D721Med (cell line): ENCODE measurements around the gene APBB1IP.
"Not testable (repeated sequence)": the region's sequence is repeated elsewhere in the genome, so short reads cannot be mapped to it uniquely, and the experiment has no call there.

ENCODE experiments used
- DNase-seq: peaks from one replicate; pipeline ENCODE4 v3.0.0; 2011; ENCODE audit warnings: low spot score; ENCODE audit not compliant: insufficient read length
- FAIRE-seq: peaks from 2 replicates; lab custom pipeline; 2011; peaks lifted over from hg19 to GRCh38; lab: Jason Lieb, UNC
- CTCF ChIP-seq: IDR thresholded peaks from 2 replicates; pipeline ENCODE4 v1.5.1; 2012; ENCODE audit warnings: mild to moderate bottlenecking, control low read depth; ENCODE audit not compliant: insufficient read depth; ENCODE audit errors: missing control alignments

The APBB1IP gene

DNA sequence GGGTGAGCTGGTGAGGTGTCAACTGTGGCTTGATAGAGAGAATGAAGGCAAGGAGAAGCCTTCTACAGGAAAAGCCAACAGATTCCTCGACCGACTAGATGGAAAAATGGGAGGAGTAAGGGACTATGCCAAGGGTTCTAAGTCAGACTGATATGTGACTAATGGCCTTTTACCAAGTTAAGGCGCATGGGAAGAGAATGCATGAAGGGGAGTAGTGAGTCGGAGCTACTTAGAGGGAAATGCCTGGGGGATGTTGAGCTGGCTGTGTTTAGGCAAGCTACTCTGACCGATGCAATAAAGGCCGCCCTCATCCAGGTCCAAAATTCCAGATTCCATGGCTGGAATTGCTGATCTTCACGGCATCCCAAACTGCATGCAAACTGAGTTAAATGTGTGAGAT, 48.2 kb downstream of the APBB1IP start:
- DNase-seq (no peak), FAIRE-seq (no peak)
- TF ChIP-seq CTCF: no peak

DNA sequence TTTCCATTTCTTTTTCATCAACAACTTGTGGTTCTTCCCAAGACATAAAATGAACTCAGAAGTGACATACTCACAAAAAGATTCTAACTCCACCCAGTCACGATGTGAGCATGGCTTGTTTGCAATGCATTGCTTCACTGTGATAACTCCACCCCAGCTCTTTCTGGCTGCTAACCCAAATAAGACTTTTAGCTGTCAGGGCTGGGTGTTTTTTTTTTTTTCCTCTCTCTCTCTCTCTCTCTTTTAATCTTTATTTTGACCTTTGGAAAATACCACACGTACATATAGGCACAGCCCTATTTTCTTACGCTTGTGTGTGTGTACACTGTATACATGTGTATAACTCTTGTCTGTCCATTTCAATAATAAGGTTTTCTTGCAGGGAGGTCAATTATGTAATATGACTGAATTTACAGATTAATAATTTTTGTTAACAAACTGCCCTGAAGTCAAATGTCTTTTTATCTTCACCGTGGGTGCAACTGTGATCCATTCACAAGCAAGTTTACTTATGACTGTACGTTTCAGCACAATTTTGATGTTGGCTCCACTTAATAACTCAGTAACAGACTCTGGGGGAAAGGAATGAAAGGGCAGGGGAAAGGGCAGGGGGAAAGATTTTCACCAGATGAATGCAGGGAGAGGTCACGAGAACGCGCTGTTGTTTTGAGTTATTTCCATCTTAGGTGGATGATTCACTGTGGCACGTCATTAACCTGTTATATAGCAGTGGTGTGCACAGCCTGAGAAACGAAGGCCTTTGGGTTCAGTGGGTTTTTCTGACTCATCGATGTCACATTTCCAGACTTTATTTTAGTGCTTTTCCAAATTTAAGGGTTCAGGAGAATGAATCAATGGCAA, 49.1 kb downstream of the APBB1IP start:
- no peak for FAIRE-seq
- TF ChIP-seq CTCF: no peak
- no peak for DNase-seq

GRCh38 chr10:26488344-26488743, 50.2 kb downstream of the APBB1IP start:
- DNase-seq (no peak), FAIRE-seq (no peak)
- no peak for TF ChIP-seq CTCF

DNA sequence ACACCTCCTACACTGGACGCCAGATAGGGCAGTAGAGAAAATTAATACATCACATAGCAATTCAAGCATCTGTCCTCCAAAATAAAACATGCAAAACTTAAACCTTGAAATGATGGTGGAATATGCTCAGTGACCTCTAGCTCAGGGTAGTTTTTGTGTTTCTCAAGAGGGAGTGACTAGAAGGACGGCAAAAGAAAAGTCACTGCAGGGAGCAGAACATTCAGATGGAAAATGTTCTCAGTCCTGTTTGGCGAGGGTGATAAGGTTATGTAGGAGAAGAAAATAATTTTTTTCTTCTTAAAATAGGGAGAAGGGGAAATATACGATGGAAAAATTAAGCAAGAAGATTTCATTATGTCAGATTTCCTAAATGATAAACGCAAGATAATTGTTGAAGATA, 50.9 kb downstream of the APBB1IP start:
- no peak for TF ChIP-seq CTCF
- DNase-seq (no peak), FAIRE-seq (no peak)

- not testable (repeated sequence) for FAIRE-seq
Measured at GRCh38 chr10:26490367-26490766, 52.2 kb downstream of the APBB1IP start.

DNA sequence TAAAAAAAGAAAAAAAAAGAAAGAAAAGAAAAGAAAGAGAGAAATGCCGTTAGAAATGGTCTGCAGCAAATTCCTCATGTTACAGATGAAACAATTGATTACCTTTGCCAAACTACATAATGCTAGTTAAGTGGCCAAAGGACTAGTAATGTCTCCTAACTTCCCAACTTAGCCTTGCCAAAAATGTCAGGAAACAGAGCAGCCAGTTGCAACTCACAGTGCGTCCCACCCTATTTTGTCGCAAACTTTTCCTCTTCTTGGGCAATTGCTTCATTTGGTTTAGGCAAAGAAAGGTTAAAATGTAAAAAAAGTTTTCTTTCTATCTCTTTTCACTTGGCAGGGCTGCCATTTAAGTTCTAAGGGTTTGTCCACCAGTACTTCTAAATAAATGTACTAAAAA, 53.1 kb downstream of the APBB1IP start:
- no peak for TF ChIP-seq CTCF
- FAIRE-seq (no peak), DNase-seq (no peak)

More at GRCh38 chr10:26490367-26490766, 52.2 kb downstream of the APBB1IP start:
- not testable (repeated sequence) for DNase-seq

GRCh38 chr10:26491934-26492333, 53.8 kb downstream of the APBB1IP start:
- DNase-seq (no peak), FAIRE-seq (no peak)
- no peak for TF ChIP-seq CTCF

- not testable (repeated sequence) for DNase-seq, FAIRE-seq
Measured at GRCh38 chr10:26492725-26493124, 54.6 kb downstream of the APBB1IP start.
